Endothelial cell (in vitro differentiated cells): ENCODE measurements around the gene AUH. TPM values are rescaled to one million over a fixed set of nuclear protein-coding genes. Genes with fewer than 3 reads are reported as not detected.

Experiments
- DNase-seq: peaks from one replicate; pipeline ENCODE4 v3.0.0; 2021; ENCODE audit warnings: low spot score
- H3K27ac Mint-ChIP-seq: one replicate; pipeline ENCODE4 v1.8.0; 2021; ENCODE audit warnings: mixed read lengths, inconsistent platforms; ENCODE audit not compliant: unreplicated experiment
- H3K27me3 Mint-ChIP-seq: one replicate; pipeline ENCODE4 v1.8.0; 2021; ENCODE audit warnings: mild to moderate bottlenecking, moderate library complexity, mixed read lengths, inconsistent platforms; ENCODE audit not compliant: unreplicated experiment
- H3K36me3 Mint-ChIP-seq: one replicate; pipeline ENCODE4 v1.8.0; 2021; ENCODE audit warnings: mild to moderate bottlenecking, low read depth, mixed read lengths, inconsistent platforms; ENCODE audit not compliant: unreplicated experiment
- H3K4me1 Mint-ChIP-seq: one replicate; pipeline ENCODE4 v1.8.0; 2021; ENCODE audit warnings: mild to moderate bottlenecking, mixed read lengths, inconsistent platforms; ENCODE audit not compliant: unreplicated experiment
- H3K4me3 Mint-ChIP-seq: one replicate; pipeline ENCODE4 v1.8.0; 2021; ENCODE audit warnings: mild to moderate bottlenecking, mixed read lengths, inconsistent platforms; ENCODE audit not compliant: unreplicated experiment
- H3K9me3 Mint-ChIP-seq: one replicate; pipeline ENCODE4 v1.8.0; 2021; ENCODE audit warnings: mixed read lengths, inconsistent platforms; ENCODE audit not compliant: unreplicated experiment
- total RNA-seq: library from RNA; stranded (reverse); fragmentation: NEBNext Ultra II Directional; extraction: Animal tissue kit (Norgen Biotek cat#: 25700); gene quantifications from one replicate; pipeline ENCODE4 v1.2.1, GENCODE V29; 2021; ENCODE audit not compliant: unreplicated experiment
- TF ChIP-seq, protein P1 (sequence below): fragments of 200-600 bp; sonication (generic); IDR thresholded peaks from one replicate; pipeline ENCODE4 v1.5.0; 2021; ENCODE audit warnings: antibody characterized with exemption; ENCODE audit not compliant: unreplicated experiment

The AUH gene
- total RNA-seq, 1 donor from 2014 or later = 14.4 TPM

DNA sequence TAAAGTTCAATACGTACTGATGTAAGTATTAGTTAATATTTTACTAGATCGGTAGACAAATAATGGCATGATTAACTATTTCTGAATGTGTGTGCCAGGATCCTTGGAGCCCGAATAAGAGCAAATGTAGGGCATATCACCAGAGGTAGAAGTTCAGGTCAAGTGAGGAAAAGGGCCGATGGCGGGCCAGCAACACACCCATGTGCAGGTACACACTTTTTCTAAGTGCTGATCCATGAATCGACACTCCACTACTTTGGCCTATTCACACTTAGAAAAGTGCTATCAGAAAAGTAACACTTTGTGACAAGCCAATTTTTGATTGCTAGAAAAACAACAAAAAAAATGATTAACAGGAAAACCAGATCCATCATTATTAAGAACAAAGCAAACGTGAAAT, 150.3 kb downstream of the AUH start:
- Mint-ChIP-seq H3K36me3 (no peaks in the 10 kb centered on the region), H3K4me1 (no peaks in the 10 kb centered on the region), H3K27me3 (no peaks in the 10 kb centered on the region), H3K9me3 (no peaks in the 10 kb centered on the region), H3K27ac (no peak overlapping the region), H3K4me3 (no peak overlapping the region)
- TF ChIP-seq, protein P1, sequence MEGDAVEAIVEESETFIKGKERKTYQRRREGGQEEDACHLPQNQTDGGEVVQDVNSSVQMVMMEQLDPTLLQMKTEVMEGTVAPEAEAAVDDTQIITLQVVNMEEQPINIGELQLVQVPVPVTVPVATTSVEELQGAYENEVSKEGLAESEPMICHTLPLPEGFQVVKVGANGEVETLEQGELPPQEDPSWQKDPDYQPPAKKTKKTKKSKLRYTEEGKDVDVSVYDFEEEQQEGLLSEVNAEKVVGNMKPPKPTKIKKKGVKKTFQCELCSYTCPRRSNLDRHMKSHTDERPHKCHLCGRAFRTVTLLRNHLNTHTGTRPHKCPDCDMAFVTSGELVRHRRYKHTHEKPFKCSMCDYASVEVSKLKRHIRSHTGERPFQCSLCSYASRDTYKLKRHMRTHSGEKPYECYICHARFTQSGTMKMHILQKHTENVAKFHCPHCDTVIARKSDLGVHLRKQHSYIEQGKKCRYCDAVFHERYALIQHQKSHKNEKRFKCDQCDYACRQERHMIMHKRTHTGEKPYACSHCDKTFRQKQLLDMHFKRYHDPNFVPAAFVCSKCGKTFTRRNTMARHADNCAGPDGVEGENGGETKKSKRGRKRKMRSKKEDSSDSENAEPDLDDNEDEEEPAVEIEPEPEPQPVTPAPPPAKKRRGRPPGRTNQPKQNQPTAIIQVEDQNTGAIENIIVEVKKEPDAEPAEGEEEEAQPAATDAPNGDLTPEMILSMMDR = no peak
- no peak for DNase-seq

DNA sequence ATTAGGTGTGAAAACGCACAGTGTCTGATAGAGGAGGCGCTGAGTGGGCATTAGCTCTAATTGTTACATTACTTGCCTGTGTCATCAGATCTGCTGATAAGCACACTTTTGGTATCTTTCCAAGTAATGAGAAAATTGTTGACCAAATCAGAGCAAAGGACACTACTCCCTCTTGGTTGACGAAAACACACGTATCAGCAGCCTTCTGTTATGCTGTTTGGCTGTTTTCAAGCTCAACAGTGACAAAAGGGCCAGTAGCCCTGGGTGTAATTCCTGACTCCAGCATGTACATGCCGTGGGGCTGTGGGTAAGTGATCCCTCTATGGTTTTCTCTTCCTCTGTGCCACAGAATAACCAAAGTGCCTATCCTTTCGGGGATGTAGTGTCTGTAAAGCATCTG, 151.4 kb downstream of the AUH start:
- Mint-ChIP-seq H3K4me3 (no peak overlapping the region), H3K27me3 (no peaks in the 10 kb centered on the region), H3K4me1 (no peaks in the 10 kb centered on the region), H3K36me3 (no peaks in the 10 kb centered on the region), H3K27ac (no peak overlapping the region), H3K9me3 (no peaks in the 10 kb centered on the region)
- DNase-seq = no peak
- TF ChIP-seq, protein P1 = no peak

DNA sequence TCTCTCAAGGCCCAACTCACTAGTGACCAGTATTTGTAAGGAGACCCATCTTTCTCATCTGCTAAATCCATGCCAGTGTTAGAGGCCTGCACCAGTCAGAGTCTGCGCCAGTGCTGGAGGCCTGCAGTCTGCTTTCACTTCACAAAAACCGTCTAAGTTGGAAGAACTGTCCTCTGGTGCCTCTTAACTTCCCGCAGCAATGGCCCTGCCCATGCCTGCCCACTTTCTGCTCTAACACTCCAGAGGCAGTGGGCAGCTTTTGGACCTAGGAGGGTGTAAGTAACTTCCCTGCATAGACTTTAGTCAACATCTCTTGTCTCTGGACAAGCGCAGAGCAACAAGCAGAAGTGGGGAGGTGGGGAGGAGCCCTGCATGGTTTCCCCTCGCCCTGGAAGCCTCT, 152.9 kb downstream of the AUH start:
- Mint-ChIP-seq H3K9me3 (no peaks in the 10 kb centered on the region), H3K4me1 (no peaks in the 10 kb centered on the region), H3K27me3 (no peaks in the 10 kb centered on the region), H3K4me3 (no peak overlapping the region), H3K27ac (no peak overlapping the region), H3K36me3 (no peaks in the 10 kb centered on the region)
- no peak for DNase-seq
- TF ChIP-seq, protein P1 = no peak

DNA sequence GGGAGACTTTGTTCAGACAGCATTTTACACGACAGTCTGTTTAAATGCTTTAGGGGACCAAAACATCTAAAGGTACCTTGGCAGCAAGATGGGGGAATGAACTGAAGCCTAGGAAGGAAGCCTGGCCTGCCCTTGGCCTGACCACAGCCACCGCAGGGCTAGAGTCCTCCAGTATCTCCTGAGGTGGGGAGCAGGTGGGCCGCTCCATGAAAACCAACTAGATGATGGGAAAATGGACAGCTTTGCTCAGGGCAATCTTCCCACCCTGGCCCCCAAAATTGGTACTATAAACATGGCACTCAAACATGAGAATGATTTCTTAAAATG, 153.3 kb downstream of the AUH start:
- H3K27me3 Mint-ChIP-seq = no peaks in the 10 kb centered on the region
- H3K4me3 Mint-ChIP-seq = no peak overlapping the region
- DNase-seq = no peak
- no peaks in the 10 kb centered on the region for H3K36me3 Mint-ChIP-seq
- no peak overlapping the region for H3K27ac Mint-ChIP-seq
- H3K4me1 Mint-ChIP-seq = no peaks in the 10 kb centered on the region
- TF ChIP-seq, protein P1 = no peak
- H3K9me3 Mint-ChIP-seq = no peaks in the 10 kb centered on the region

DNA sequence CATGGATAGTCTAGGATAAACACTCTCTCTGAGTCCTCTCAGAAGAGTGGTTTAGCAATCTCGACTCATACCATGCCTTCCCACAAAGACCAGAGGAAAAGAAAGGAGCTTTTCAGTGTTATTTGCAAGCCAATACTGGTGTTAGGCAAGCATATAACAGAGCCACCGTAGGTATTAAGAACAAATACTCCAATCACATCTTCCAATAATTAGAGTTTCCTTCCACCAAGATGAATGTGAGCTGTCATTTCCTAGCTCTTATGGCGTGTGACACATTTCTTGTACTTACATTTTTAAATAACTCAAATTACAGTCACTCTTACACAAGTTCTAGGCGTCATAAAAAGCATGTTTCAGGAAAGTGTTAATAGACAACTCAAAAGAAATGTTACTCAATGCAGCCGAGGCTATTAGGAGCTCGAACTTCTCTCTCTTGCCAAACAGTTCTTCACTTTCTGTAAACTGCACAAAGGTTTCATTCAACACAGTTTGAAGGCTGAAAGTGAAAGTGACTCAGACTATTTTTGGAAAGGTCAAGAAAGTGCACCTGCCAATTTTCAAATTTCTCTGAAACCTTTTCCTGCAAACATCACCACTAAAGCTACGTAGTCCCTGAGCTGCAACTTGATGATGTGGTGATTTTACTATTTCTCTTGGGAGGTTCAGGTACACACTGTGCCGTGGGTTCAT, 153.8 kb downstream of the AUH start:
- TF ChIP-seq, protein P1 = no peak
- Mint-ChIP-seq H3K27me3 (no peaks in the 10 kb centered on the region), H3K9me3 (no peaks in the 10 kb centered on the region), H3K4me1 (no peaks in the 10 kb centered on the region), H3K27ac (no peak overlapping the region), H3K4me3 (no peak overlapping the region), H3K36me3 (no peaks in the 10 kb centered on the region)
- no peak for DNase-seq
